PC-3 (cell line): ENCODE measurements around the gene TLR5. TPM values are rescaled to one million over a fixed set of nuclear protein-coding genes. Genes with fewer than 3 reads are reported as not detected.

Experiments used
- ATAC-seq: fragments of 200-7000 bp; cut with Tn5 transposase; 2 replicates; pipeline ENCODE4 v1.9.1; 2020; ENCODE audit warnings: mild to moderate bottlenecking, moderate library complexity
- BruUV-seq: library from RNA; stranded (reverse); fragments of 400-500 nt; replicated peaks from 2 replicates; lab custom pipeline; 2021; lab: Mats Ljungman, UMichigan
- CTCF ChIA-PET: fragments of 300-600 bp; sonication (Branson Sonifier 250); formaldehyde crosslinking; loops from one replicate; lab custom pipeline; 2022; ENCODE audit warnings: antibody characterized with exemption; lab: Charles Lee
- POLR2A ChIA-PET: fragments of 300-600 bp; sonication (Branson Sonifier 250); formaldehyde crosslinking; loops from one replicate; lab custom pipeline; 2022; ENCODE audit warnings: antibody characterized with exemption; ENCODE audit not compliant: unreplicated experiment; lab: Charles Lee
- DNase-seq: peaks from one replicate; pipeline ENCODE4 v3.0.0-alpha.2; 2015
- H2AFZ ChIP-seq: fragments of 300-600 bp; sonication (generic); 2 replicates; pipeline ENCODE4 v1.6.0; 2016; ENCODE audit warnings: antibody characterized with exemption, low read length
- H3F3A ChIP-seq: fragments of 300-600 bp; sonication (generic); one replicate; pipeline ENCODE4 v1.6.0; 2017; ENCODE audit warnings: antibody characterized with exemption, low read length, control low read depth, mild to moderate bottlenecking; ENCODE audit not compliant: unreplicated experiment
- H3K27ac ChIP-seq: fragments of 300-600 bp; sonication (generic); 2 replicates; pipeline ENCODE4 v1.5.1; 2016; ENCODE audit warnings: mild to moderate bottlenecking, low read length
- H3K27me3 ChIP-seq: fragments of 300-600 bp; sonication (generic); 2 replicates; pipeline ENCODE4 v1.6.1; 2016; ENCODE audit warnings: low read length, mixed read lengths
- H3K36me3 ChIP-seq: fragments of 300-600 bp; sonication (generic); 2 replicates; pipeline ENCODE4 v1.6.1; 2016; ENCODE audit warnings: low read depth, mixed run types, low read length, mixed read lengths
- H3K4me1 ChIP-seq: fragments of 300-600 bp; sonication (generic); 2 replicates; pipeline ENCODE4 v1.5.1; 2016; ENCODE audit warnings: low read length; ENCODE audit not compliant: insufficient read depth
- H3K4me2 ChIP-seq: fragments of 300-600 bp; sonication (generic); 2 replicates; pipeline ENCODE4 v1.6.0; 2016; ENCODE audit warnings: low read length
- H3K4me3 ChIP-seq: fragments of 300-600 bp; sonication (generic); 2 replicates; pipeline ENCODE4 v1.5.1; 2016; ENCODE audit warnings: mild to moderate bottlenecking, low read length, mixed read lengths
- H3K79me2 ChIP-seq: fragments of 300-600 bp; sonication (generic); 2 replicates; pipeline ENCODE4 v1.6.1; 2017; ENCODE audit warnings: low read length, mixed read lengths
- H3K9ac ChIP-seq: fragments of 300-600 bp; sonication (generic); 2 replicates; pipeline ENCODE4 v1.6.0; 2016; ENCODE audit warnings: mild to moderate bottlenecking, low read length
- H3K9me2 ChIP-seq: fragments of 300-600 bp; sonication (generic); replicated peaks from 2 replicates; pipeline ENCODE4 v1.6.1; 2016; ENCODE audit warnings: mixed run types, low read length, mixed read lengths
- H3K9me3 ChIP-seq: fragments of 300-600 bp; sonication (generic); 2 replicates; pipeline ENCODE4 v1.6.1; 2016; ENCODE audit warnings: low read length, mixed read lengths
- H4K20me1 ChIP-seq: fragments of 300-600 bp; sonication (generic); 2 replicates; pipeline ENCODE4 v1.6.1; 2016; ENCODE audit warnings: low read length, mixed read lengths
- EZH2 ChIP-seq: fragments of 300-600 bp; sonication (generic); IDR thresholded peaks from one replicate; pipeline ENCODE4 v1.6.1; 2017; ENCODE audit warnings: antibody characterized with exemption, mild to moderate bottlenecking, low read length; ENCODE audit not compliant: unreplicated experiment
- EZH2phosphoT487 ChIP-seq: fragments of 300-600 bp; sonication (generic); IDR thresholded peaks from 2 replicates; pipeline ENCODE4 v1.6.1; 2018; ENCODE audit warnings: mild to moderate bottlenecking, antibody characterized with exemption, low read length, borderline replicate concordance
- intact Hi-C: fragments of 100-400 bp; cut with micrococcal nuclease; formaldehyde crosslinking; loops from 2 replicates; pipeline ENCODE4 v1.9.0; 2023
- total RNA-seq: library from RNA; depleted of rRNA; stranded (reverse); fragments of >200 nt; gene quantifications from 2 replicates; pipeline ENCODE4 v1.2.3, GENCODE V29; 2014
- TF ChIP-seq, protein P1 (sequence below): fragments of 300-600 bp; sonication (generic); conservative IDR thresholded peaks from 2 replicates; pipeline ENCODE4 v1.5.1; 2017; ENCODE audit warnings: antibody characterized with exemption, low read depth, mild to moderate bottlenecking, low read length

The TLR5 gene
- total RNA-seq, 1 experiment from 2014 or later, result 1.2 TPM

DNA sequence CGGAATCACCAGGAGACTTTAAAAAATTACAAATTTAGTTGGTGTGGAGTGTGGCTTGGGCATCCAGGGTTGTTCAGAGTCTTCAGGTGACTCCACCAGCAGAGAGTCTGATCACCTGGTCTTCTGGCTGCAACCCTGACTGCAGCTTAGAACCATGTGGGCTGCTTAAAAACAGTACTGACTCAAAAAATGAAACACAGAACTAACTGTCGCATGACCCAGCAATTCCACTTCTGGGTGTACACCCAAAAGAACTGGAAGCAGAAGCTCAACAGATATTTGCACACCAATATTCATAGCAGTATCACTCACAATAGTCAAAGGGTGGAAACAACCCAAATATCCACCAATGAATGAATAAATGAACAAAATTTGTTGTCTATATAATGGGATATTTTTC lies 17.3 kb downstream of the TLR5 start:
- CTCF ChIA-PET, result interaction anchor here (3.7 kb wide), 1 partner anchor 8 kb away, joined by 38 read pairs; no protein-coding TSS in a partner anchor
- no peaks in the 10 kb centered on the region for H3K79me2 ChIP-seq
- H3K36me3 ChIP-seq, result no peaks in the 10 kb centered on the region
- BruUV-seq, result no TSS peak
- intact Hi-C loops, result no loop called here
- H3F3A ChIP-seq, result no peaks in the 10 kb centered on the region
- DNase-seq, result no peak
- H3K4me3 ChIP-seq, result no peak overlapping the region
- no peak overlapping the region for H2AFZ ChIP-seq
- H3K9me3 ChIP-seq, result no peaks in the 10 kb centered on the region
- H3K27me3 ChIP-seq, result no peaks in the 10 kb centered on the region
- POLR2A ChIA-PET, result no interaction called here
- H3K4me1 ChIP-seq, result peaks cover 13% of the 10 kb centered on the region
- H3K4me2 ChIP-seq, result no peak overlapping the region
- no peak for ATAC-seq
- TF ChIP-seq EZH2 (no peak), EZH2phosphoT487 (no peak)
- TF ChIP-seq, protein P1, sequence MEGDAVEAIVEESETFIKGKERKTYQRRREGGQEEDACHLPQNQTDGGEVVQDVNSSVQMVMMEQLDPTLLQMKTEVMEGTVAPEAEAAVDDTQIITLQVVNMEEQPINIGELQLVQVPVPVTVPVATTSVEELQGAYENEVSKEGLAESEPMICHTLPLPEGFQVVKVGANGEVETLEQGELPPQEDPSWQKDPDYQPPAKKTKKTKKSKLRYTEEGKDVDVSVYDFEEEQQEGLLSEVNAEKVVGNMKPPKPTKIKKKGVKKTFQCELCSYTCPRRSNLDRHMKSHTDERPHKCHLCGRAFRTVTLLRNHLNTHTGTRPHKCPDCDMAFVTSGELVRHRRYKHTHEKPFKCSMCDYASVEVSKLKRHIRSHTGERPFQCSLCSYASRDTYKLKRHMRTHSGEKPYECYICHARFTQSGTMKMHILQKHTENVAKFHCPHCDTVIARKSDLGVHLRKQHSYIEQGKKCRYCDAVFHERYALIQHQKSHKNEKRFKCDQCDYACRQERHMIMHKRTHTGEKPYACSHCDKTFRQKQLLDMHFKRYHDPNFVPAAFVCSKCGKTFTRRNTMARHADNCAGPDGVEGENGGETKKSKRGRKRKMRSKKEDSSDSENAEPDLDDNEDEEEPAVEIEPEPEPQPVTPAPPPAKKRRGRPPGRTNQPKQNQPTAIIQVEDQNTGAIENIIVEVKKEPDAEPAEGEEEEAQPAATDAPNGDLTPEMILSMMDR, result no peak
- H3K9ac ChIP-seq, result no peak overlapping the region
- no peak overlapping the region for H3K27ac ChIP-seq
- H3K9me2 ChIP-seq, result no peaks in the 10 kb centered on the region
- H4K20me1 ChIP-seq, result no peaks in the 10 kb centered on the region

DNA sequence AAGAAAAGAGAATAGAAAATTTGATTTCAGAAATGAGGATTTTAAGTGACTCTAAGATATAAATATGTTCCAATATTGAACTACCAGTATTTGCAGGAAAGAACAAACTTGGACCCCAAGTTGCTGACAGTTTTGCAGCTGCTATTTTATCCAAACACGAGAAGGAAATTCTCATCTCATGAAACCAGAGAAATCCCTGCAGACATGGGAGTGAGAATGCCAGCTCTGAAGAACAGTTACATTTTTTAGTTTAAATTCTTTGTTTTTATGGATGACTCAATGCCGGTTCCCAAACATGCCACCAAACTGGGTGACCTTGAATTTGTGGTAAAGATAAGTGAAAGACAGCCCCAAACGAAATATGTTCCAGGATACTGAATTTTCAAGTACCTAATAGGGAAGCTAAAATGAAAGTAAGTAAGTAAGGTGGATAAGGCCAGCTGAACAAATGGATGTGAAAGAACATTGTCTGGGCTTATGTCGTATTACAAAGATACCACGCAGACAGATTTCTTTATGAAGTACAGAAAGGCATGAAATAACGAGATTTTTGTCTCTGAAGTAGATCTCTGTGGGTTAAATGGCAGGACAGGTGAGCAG lies 19.9 kb downstream of the TLR5 start:
- no peaks in the 10 kb centered on the region for H3F3A ChIP-seq
- H3K4me1 ChIP-seq, result peaks cover 13% of the 10 kb centered on the region
- ChIA-PET CTCF (interaction anchor here (0.6 to 3.7 kb wide), 6 partner anchors 11 to 433 kb away, joined by 3 to 38 read pairs (median 4); no protein-coding TSS in a partner anchor), POLR2A (no interaction called here)
- H3K9ac ChIP-seq, result no peak overlapping the region
- H4K20me1 ChIP-seq, result no peaks in the 10 kb centered on the region
- H3K9me3 ChIP-seq, result no peaks in the 10 kb centered on the region
- peak overlapping the region; percentile 90 for H2AFZ ChIP-seq
- ATAC-seq (peak; percentile 14; the same call in 1 of the 2 replicates), DNase-seq (peak; percentile 18)
- no peaks in the 10 kb centered on the region for H3K36me3 ChIP-seq
- no peak overlapping the region for H3K27ac ChIP-seq
- BruUV-seq, result no TSS peak
- no peaks in the 10 kb centered on the region for H3K79me2 ChIP-seq
- intact Hi-C loops, result no loop called here
- no peaks in the 10 kb centered on the region for H3K27me3 ChIP-seq
- no peak for TF ChIP-seq EZH2
- no peak for TF ChIP-seq EZH2phosphoT487
- TF ChIP-seq, protein P1, result no peak
- H3K4me3 ChIP-seq, result peak overlapping the region; percentile 63
- H3K9me2 ChIP-seq, result no peaks in the 10 kb centered on the region
- peak overlapping the region; percentile 80 for H3K4me2 ChIP-seq

DNA sequence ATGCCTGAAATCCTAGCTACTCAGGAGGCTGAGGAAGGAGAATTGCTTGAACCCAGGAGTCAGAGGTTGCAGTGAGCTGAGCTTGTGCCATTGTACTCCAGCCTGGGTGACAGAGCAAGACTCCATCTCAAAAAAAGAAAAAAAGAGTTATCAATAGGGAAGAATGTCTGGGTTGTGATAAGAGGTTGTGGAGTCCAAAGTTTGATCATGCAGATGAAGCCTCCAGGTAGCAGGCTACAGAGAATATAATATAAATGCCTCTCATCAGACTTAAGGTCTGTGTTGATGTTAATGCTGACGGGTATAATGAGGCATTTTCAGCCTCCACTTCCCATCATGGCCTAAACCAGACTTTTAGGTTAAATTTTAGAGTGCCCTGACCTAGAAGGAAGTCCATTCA lies 24.6 kb downstream of the TLR5 start:
- Histone ChIP-seq H4K20me1 (no peaks in the 10 kb centered on the region), H3K27ac (no peak overlapping the region), H3K4me1 (peaks cover 11% of the 10 kb centered on the region), H3K79me2 (no peaks in the 10 kb centered on the region), H3K27me3 (peaks cover 3% of the 10 kb centered on the region; the same call in 1 of the 2 replicates), H2AFZ (no peak overlapping the region), H3K9me2 (no peaks in the 10 kb centered on the region), H3F3A (no peaks in the 10 kb centered on the region), H3K9me3 (no peaks in the 10 kb centered on the region), H3K4me2 (no peak overlapping the region), H3K4me3 (no peak overlapping the region), H3K36me3 (no peaks in the 10 kb centered on the region), H3K9ac (no peak overlapping the region)
- ATAC-seq, result no peak
- CTCF ChIA-PET, result no interaction called here
- TF ChIP-seq EZH2phosphoT487 (no peak), EZH2 (no peak)
- TF ChIP-seq, protein P1, result no peak
- intact Hi-C loops, result no loop called here
- DNase-seq, result no peak
- POLR2A ChIA-PET, result no interaction called here
- BruUV-seq, result no TSS peak
